Progenitor cell of endocrine pancreas (in vitro differentiated cells): ENCODE results near the gene CHID1. TPM values are rescaled to one million over a fixed set of nuclear protein-coding genes. Genes with fewer than 3 reads are reported as not detected.
A peak's percentile ranks its signal among the peaks of the same experiment; 100 is the strongest.

Experiments used
- DNase-seq: peaks from one replicate; pipeline ENCODE4 v3.0.0; 2021; ENCODE audit warnings: low spot score; ENCODE audit not compliant: unreplicated experiment
- H3K27ac Mint-ChIP-seq: 2 replicates; pipeline ENCODE4 v1.8.0; 2021; ENCODE audit warnings: mild to moderate bottlenecking, moderate library complexity, mixed read lengths
- H3K27me3 Mint-ChIP-seq: 2 replicates; pipeline ENCODE4 v1.8.0; 2021; ENCODE audit warnings: mixed read lengths
- H3K36me3 Mint-ChIP-seq: 2 replicates; pipeline ENCODE4 v1.8.0; 2022; ENCODE audit warnings: mixed read lengths; ENCODE audit not compliant: insufficient read depth
- H3K4me1 Mint-ChIP-seq: 2 replicates; pipeline ENCODE4 v1.8.0; 2021; ENCODE audit warnings: low read depth, mixed read lengths
- H3K4me3 Mint-ChIP-seq: 2 replicates; pipeline ENCODE4 v1.8.0; 2021; ENCODE audit warnings: low read depth, mild to moderate bottlenecking, moderate library complexity, mixed read lengths
- H3K9me3 Mint-ChIP-seq: 2 replicates; pipeline ENCODE4 v1.8.0; 2021; ENCODE audit warnings: low read depth, mixed read lengths
- total RNA-seq: library from RNA; stranded (reverse); gene quantifications from 2 replicates; pipeline ENCODE4 v1.2.1, GENCODE V29; 2021
- TF ChIP-seq, protein P1 (sequence below): fragments of 200-600 bp; sonication (generic); IDR thresholded peaks from one replicate; pipeline ENCODE4 v1.5.0; 2021; ENCODE audit warnings: antibody characterized with exemption, mild to moderate bottlenecking; ENCODE audit not compliant: unreplicated experiment

CHID1 gene
- total RNA-seq, 1 donor from 2014 or later, result 87.0 TPM

DNA sequence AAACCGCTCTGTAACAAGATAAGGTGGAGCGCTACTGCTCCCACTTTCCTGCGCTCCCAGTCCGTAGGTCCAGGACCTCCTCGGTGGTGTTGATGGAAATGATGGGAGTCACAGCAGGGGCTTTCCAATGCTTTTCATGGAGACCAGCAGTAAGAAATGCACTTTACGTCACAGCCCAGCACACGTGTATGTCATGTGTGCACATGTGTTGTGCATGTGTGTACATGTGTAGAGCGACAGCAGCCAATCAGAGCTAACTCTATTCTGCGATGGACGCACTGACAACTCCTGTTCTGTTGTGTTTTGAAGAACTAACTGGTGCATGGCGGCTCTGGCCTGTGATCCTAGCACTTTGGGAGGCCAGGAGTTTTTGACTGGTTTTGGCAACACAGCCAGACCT lies 1.2 kb downstream of the CHID1 start:
- DNase-seq, result no peak
- Mint-ChIP-seq H3K27me3 (no peaks in the 10 kb centered on the region), H3K36me3 (peaks cover 2% of the 10 kb centered on the region), H3K27ac (no peak overlapping the region), H3K9me3 (no peaks in the 10 kb centered on the region), H3K4me3 (peak overlapping the region; percentile 91), H3K4me1 (peaks cover 8% of the 10 kb centered on the region)
- TF ChIP-seq, protein P1, sequence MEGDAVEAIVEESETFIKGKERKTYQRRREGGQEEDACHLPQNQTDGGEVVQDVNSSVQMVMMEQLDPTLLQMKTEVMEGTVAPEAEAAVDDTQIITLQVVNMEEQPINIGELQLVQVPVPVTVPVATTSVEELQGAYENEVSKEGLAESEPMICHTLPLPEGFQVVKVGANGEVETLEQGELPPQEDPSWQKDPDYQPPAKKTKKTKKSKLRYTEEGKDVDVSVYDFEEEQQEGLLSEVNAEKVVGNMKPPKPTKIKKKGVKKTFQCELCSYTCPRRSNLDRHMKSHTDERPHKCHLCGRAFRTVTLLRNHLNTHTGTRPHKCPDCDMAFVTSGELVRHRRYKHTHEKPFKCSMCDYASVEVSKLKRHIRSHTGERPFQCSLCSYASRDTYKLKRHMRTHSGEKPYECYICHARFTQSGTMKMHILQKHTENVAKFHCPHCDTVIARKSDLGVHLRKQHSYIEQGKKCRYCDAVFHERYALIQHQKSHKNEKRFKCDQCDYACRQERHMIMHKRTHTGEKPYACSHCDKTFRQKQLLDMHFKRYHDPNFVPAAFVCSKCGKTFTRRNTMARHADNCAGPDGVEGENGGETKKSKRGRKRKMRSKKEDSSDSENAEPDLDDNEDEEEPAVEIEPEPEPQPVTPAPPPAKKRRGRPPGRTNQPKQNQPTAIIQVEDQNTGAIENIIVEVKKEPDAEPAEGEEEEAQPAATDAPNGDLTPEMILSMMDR, result no peak

DNA sequence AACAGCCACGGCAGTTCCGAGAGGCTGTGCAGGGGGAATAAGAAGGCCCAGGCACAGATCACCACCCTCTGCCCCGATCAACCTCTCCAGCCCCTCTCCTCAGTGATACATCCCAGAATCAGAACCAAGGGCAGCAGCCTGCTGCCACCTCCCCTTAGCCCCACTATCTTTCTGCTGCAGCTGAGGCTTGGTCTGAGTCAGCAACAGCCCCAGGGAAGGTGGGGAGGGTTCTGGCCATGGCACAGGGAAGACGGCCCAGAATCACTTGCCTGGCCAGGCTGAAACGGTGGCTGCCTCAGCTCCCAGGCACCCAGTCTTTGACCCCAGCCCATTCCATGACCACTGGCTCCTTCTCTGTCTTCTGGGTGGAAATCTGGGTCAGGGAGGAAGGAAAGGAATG lies 2.3 kb downstream of the CHID1 start:
- peaks cover 8% of the 10 kb centered on the region for H3K4me1 Mint-ChIP-seq
- H3K27ac Mint-ChIP-seq, result no peak overlapping the region
- H3K4me3 Mint-ChIP-seq, result peak overlapping the region; percentile 53
- peaks cover 2% of the 10 kb centered on the region for H3K36me3 Mint-ChIP-seq
- H3K9me3 Mint-ChIP-seq, result no peaks in the 10 kb centered on the region
- H3K27me3 Mint-ChIP-seq, result no peaks in the 10 kb centered on the region
- TF ChIP-seq, protein P1, result no peak
- DNase-seq, result no peak

DNA sequence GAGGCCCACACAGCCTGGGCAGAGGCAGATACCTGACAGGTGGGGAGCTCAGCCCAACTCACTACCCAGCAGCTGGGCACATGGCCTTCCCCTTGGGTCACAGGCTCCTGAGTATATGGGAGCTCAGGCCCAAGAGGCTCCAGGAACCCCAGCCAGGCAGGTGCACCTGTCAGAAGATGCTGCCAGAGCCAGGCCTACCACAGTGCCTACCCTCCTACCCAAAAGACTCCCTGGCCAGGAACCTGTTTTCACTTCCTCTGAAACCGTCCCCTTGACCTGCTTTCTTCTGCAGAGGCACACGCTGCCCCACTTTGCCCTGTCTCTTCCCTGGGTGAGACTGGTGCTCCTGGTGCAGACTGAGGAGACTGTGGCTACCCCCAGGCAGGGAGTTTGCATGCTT lies 2.9 kb downstream of the CHID1 start:
- Mint-ChIP-seq H3K36me3 (peaks cover 2% of the 10 kb centered on the region), H3K9me3 (no peaks in the 10 kb centered on the region), H3K4me3 (peak overlapping the region; percentile 53), H3K4me1 (peaks cover 8% of the 10 kb centered on the region), H3K27me3 (no peaks in the 10 kb centered on the region), H3K27ac (no peak overlapping the region)
- no peak for DNase-seq
- TF ChIP-seq, protein P1, result no peak

DNA sequence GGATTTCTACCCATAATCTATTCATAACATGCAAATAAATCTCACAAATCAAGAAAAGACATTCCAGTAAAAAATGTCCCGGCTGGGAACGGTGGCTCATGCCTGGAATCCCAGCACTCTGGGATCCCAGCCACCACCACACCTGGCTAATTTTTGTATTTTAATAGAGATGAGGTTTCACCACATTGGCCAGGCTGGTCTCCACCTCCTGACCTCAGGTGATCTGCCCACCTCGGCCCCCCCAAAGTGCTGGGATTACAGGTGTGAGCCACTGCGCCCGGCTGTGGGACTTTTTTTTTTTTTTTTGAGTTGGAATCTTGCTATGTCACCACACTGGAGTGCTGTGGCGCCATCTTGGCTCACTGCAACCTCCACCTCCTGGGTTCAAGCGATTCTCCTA lies 4.7 kb downstream of the CHID1 start:
- no peak overlapping the region for H3K4me3 Mint-ChIP-seq
- no peaks in the 10 kb centered on the region for H3K9me3 Mint-ChIP-seq
- DNase-seq, result no peak
- peaks cover 8% of the 10 kb centered on the region for H3K36me3 Mint-ChIP-seq
- no peaks in the 10 kb centered on the region for H3K27me3 Mint-ChIP-seq
- TF ChIP-seq, protein P1, result no peak
- H3K4me1 Mint-ChIP-seq, result peaks cover 4% of the 10 kb centered on the region
- H3K27ac Mint-ChIP-seq, result no peak overlapping the region

DNA sequence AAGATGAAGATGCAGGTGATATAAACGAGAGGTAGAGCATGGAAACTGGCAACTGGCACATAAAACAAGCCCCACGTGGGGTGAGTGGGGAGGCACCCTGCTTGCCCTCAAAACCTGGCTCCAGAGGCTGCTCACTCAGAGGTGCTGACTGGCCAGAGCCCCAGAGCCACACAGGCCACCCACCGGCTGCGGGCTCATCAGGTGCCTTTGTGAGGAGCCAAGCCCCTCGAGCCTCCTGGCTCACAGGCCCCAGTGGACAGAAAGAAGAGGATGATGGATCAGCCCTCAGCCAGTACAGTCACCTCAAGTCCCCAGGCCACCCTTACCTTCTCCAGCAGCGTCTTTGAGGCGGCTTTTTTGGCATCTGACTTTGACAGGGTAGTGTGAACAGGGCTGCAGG lies 6.2 kb downstream of the CHID1 start:
- no peak for DNase-seq
- Mint-ChIP-seq H3K27me3 (no peaks in the 10 kb centered on the region), H3K9me3 (no peaks in the 10 kb centered on the region), H3K4me3 (no peak overlapping the region), H3K27ac (no peak overlapping the region), H3K4me1 (no peaks in the 10 kb centered on the region), H3K36me3 (peaks cover 10% of the 10 kb centered on the region)
- TF ChIP-seq, protein P1, result no peak
